ENCODE data around the gene PDSS1.

PDSS1 gene

DNA sequence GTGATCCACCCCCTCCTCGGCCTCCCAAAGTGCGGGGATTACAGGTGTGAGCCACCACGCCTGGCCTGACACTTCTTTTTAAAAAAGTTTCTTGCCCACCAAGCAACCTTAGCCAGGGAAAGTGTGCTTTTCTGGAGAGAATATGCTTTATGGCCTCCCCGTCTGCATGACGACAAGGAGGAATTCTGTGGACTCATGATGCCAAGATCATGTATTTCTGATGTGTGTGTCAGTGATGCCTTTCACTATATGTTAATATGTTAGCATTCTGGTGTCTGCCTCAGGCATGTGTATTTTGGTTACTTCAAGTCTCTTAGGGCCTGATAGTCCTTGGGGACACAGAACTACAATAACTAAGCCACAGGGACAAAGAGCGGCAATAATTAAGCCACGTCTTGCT, 2.1 kb downstream of the PDSS1 start:
- DNase-seq (ENCODE audit: low read depth): no peak

DNA sequence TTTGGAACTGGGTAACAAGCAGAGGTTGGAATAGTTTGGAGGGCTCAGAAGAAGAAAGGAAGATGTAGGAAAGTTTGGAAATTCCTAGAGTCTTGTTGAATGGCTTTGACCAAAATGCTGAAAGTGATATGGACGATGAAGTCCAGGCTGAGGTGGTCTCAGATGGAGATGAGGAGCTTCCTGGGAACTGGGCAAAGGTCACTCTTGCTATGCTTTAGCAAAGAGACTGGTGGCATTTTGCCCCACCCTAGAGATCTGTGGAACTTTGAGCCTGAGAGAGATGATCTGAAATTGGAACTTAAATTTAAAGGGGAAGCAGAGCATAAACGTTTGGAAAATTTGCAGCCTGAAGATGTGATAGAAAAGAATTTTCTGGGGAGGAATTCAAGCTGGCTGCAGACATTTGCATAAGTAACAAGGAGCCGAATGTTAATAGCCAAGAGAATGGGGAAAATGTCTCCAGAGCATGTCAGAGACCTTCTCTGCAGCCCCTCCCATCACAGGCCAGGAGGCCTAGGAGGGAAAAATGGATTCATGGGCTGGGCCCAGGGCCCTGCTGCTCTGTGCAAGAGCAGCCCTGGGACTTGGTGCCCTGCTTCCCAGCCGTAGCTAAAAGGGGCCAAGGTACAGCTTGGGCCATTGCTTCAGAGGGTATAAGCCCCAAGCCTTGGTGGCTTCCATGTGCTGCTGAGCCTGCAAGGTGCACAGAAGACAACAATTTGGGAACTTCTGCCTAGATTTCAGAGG, 3.6 kb downstream of the PDSS1 start:
- DNase-seq (ENCODE audit: low read depth): no peak

DNA sequence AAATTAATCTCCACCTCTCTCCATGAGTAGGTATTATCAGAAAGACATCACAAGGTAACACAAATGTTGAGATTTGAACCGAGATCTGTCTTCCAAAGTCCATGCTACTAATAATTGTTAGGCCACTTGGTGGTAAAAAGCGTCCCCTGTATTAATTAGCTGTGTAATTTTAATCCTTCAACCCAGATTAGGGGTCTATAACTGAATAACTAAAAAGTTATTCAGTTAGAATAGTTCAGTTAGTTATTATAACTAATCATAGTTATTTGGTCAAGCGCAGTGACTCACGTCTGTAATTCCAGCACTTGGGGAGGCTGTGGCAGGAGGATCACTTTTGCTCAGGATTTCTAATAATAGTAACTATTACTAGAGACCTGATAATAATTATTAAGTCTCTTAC, 5.6 kb downstream of the PDSS1 start:
- DNase-seq (ENCODE audit: low read depth): no peak

DNA sequence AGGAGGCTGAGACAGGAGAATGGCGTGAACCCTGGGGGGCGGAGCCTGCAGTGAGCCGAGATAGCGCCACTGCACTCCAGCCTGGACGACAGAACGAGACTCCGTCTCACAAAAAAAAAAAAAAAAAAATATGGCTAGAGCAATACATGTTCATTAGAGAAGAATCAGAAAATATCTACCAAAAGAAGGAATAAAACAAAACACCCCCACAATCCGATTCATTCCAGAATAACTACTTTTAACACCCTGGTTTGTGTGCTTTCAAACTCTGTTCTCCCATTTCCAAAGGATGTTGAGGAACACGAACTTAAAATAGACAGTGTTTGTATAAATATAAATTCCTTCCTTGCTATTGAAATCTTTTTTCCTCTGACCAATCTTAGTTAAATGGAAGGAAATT, 6.5 kb downstream of the PDSS1 start:
- DNase-seq (ENCODE audit: low read depth): no peak

DNA sequence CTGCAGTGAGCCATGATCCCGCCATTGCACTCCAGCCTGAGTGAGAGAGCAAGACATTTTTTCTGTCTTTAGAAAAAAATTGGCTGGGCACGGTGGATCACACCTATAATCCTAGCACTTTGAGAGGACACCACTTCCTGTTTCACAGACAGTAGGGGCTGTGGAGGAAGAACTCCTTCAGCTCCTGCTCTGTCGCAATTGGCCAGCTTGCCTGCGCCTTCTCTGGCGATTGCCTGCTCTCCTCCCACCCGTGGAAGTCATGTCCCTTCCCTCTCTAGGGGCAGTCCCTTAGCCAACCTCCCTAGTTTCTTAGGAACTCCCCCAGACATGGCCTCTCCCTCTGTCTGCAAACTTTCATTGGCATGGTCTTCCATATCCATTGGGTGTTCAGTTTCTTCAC, 8.7 kb downstream of the PDSS1 start:
- no peak for DNase-seq (ENCODE audit: low read depth)

DNA sequence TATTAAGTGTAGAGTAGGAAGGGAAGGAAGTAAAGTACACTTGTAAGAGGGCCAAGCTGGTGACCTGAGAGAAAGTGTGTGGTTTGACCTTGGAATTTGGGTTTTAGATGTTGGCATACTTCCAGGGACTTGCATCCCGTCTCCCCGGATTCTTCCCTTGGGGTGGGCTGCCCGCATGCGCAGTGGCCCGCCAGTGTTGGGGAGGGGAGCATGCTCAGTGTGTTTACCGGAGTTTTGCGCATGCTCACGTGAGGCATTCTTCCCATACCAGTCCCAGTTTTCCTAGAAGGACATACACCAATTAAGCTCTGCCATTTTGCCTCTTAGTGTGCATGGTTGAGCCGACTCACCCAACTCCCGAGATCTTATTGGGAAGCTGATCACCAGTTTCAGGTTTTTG, 9.4 kb downstream of the PDSS1 start:
- no peak for DNase-seq (ENCODE audit: low read depth)

DNA sequence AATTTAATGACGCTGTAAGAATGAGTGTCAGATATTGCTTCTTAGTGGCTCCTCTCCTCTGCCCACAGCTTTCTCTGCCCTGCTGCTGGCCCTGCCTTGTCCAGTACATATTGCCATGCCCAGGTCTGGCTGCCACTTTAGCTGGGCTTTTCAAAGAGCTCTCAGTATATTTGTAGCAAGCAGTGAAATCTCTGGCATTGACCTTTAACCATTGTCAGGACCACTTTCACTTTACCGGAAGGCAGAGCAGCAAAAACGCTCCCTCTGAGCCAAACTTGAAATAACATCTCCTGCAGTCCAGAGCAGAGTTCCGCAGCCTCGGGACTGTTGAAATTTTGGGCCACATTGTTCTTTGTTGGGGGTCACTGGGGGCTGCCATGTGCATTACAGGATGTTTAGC, 13.8 kb downstream of the PDSS1 start:
- no peak for DNase-seq (ENCODE audit: low read depth)

DNA sequence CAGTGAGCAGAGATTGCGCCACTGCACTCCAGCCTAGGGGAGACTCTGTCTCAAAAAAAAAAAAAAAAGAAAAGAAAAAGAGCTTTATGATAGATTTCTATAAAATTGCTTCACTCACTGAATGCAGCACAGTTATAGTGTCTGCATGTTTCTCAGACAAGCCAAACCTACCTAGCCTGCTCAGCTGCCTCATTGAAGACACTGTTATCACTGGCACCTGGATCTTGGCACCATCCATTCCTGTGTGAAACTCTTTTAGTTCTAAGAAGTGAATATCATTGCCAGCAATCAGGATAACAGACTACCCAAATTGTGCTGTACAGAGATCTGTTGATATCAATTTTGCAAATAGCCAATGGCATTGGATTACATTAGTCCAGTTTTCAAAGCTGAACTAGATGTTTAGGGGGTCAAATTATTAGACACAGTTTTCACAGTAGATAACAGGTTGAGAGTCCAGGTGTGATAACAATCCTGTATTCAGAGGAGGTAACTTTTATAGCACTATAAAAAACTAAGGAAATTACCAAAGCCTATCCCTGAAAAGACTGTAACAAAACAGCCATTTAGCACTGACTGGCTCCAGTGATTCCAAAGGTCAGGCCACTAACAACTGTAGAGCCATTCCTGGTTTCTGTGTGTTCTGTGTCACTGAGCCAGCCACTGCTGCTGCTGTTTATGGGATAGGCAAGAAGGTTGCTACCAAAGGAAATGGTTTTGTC, 17.1 kb downstream of the PDSS1 start:
- DNase-seq (ENCODE audit: low read depth): no peak

DNA sequence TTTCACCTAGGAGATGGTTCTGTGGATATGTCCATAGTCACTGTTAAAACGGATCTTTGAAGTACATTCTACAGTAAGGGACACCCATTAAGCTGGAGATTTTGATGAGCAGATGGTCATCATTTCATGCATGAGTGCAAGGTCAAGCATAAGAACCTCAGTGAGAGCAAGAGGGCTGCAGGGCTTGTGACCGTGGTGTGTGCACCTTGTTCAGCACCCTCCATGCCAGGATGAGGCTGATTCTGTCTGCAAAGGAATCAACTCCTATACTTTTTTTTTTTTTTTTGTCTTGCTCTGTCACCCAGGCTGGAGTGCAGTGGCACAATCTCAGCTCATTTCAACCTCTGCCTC, 17.6 kb downstream of the PDSS1 start:
- DNase-seq (ENCODE audit: low read depth): no peak

DNA sequence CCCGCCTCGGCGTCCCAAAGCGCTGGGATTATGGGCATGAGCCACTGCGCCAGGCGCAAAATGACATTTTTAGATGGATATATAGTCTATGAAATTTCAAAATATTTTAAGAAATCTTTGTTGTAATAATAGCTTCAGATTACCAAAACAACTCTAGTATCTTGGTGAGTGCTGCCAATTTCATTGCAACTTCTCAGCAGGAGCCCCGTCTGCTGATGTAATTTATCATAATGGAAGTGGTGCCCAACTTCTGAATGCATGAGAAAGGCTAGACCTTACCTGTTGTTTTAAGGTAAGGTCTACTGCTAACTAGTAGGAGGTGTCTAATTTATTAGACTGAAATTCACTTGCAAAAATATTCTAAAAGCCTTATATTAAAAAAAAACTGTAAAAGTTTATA, 20.0 kb downstream of the PDSS1 start:
- no peak for DNase-seq (ENCODE audit: low read depth)

DNA sequence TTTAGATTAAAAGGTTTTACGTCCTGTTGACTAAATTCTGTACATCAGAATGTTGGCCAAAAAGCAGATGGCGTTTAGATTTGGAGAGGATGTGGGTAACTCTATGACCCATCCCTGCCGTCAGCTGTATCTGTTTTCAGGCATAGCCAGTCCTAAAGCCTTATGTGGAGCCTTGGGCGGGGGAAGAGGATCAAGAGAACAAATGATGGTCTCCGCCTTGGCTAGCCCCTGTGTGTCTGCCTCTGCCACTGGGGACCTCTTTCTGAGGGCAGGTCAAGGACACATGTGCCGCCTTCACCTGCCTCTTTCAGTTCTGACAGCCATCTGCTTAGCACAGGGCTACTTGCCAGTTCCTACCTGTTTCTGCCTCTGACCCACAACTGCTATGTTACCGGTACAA, 24.1 kb downstream of the PDSS1 start:
- DNase-seq (ENCODE audit: low read depth): no peak

DNA sequence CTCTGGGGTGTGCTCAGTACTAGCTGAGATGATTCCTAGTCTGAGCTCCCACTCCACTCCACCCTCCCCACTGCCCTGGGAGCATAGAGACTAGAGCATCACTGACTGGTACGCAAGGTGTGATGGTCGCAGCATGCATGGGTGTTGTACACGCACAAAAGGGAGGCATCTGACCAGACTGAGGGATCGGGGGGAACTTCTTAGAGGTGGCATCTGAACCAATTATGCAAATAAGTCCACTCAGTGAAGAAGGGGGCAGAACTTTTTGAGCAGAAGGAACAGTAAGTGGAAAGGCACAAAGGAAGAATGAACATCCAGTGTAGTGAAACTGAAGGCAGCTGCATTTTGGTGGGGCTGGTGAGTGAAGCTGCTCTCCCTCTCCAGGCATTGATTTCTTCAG, 25.5 kb downstream of the PDSS1 start:
- DNase-seq (ENCODE audit: low read depth): no peak

DNA sequence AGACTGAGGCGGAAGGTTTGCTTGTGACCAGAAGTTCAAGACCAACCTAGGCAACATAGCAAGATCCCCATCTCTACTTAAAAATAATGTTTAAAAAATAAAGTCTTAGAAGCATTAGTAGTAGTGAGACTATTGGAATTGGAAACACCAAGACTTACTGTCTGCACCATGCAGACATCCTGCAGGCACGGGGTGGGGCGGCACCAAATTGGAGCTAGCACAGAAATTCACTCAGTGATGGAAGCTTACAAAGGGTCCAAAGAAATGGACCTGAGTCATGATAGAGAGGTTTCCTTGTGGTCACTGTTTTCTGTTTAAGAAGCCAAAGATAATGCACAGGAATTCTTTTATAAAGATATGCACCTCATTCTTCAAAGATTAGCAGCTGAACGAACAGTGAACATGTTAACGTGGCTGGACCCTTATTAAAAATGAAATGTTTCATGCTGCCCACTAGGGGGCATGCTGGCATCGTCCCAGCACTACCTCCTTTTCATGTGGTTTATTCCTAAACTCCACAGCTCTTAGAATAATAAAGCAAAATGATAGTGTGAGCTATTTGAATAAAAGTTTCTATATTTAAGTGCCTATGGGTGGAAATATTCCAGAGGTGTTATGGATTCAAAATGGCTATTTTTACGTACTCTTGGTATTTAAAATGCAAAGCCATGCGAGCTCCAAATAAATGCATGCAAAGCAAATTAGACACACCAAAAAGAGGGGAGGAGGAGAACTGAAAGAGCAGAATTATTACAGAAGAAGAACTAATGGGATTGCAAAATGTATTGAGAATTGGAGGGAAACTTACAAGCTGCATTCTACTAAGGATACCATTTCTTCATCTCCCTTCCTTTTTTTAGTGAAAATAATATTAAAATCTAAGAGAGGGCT, 28.6 kb downstream of the PDSS1 start:
- no peak for DNase-seq (ENCODE audit: low read depth)

DNA sequence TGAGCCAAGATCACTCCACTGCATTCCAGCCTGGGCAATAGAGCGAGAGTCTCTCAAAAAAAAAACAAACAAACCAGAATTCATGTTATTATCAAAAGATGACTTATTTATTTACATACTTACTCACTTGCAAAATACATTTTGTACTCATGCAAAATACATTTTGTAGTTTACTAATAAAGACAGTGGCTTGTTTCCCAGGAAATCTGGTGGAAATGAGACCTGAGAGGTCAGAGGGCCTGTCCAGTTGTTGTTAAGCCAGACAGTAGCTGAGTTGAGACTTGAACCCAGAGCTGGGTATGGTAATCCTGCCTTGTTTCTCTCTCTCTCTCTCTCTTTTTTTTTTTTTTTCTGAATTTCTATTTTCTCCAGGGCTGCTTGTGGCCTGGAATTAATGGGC, 29.5 kb downstream of the PDSS1 start:
- DNase-seq (ENCODE audit: low read depth): no peak

DNA sequence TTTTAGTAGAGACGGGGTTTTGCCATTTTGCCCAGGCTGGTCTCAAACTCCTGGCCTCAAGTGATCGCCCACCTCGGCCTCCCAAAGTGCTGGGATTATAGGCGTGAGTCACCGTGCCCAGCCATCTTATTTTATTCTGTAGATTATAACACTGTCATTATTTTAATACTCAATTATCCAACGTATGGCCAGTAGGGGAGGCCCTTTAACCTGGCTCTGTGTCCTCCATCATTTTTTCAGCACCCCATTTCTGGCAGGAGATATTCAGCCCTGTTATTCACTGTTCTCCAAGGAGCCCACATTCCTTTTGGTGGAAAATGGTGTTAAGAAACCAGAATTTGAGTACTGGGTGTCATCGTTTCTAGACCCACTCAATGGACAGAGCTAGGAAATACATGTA, 31.5 kb downstream of the PDSS1 start:
- DNase-seq (ENCODE audit: low read depth): no peak

DNA sequence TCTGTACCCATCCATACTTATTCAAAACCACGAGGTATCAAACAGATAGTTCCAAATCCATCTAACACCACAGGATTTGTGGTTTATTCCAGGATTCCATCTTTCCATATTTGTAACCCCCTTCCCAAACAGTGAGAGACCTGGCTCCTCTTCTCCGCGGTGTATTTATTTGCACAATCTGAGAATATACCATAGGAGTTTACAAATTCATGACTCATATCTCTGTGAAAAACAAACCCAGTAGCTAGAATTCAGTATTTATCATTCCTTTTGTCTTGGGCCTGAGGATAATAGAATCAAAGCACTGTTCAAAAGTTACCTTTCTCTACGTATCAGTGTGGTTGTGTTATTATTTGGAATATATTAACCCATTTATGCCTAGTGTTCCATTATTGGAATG, 31.9 kb downstream of the PDSS1 start:
- no peak for DNase-seq (ENCODE audit: low read depth)

DNA sequence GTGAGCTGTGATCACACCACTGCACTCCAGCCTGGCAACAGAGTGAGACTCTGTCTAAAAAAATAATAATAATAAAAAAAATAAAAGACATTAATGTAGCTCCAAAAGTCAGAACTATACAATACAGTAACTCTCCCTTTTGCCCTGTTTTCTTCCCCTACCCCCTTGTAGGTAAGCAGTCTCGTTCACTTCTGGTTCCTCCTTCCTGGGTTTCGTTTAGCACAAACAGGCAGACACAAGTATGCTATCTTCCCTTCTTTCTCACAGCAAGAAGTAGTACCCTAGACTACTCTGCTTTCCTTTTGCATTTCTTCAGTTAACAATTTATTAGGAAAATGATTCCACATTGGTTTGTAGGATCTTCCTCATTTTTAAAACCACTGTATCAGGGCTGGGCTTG, 33.1 kb downstream of the PDSS1 start:
- DNase-seq (ENCODE audit: low read depth): no peak

DNA sequence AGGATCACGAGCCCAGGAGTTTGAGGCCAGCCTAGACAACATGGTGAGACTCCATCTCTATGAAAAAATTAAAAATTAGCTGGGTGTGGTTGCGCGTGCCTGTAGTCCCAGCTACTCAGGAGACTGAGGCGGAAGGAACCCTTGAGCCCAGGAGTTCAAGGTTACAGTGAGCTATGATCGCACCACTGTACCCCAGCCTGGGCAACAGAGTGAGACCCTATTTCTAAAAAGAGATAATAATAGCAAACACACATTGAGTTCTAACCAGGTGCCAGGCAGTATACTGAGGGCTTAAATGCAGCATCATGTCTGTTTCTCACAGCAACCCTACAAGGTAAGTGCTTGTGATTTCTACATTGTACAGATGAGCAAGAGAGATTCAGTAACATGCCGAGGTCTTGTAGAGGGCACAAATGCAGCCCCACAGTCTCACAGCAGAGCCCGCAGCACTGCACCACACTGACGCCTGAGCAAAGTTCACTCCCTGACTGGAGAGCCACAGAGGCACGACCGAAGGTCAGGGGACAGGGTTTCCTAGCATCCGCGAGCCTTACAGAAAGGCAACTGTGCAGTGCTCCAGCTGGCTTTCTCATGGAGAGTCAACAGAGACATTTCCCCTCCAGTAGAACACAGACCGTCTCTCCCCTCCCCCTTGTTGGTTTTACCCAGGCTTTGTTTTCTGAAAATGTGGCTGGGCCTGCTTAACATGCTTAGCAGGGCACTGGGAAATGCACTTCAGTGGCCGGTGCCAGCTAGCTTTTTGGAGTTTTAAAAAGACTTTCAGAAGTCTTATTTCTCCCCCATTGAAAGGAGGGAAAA, 36.5 kb downstream of the PDSS1 start:
- no peak for DNase-seq (ENCODE audit: low read depth)

DNA sequence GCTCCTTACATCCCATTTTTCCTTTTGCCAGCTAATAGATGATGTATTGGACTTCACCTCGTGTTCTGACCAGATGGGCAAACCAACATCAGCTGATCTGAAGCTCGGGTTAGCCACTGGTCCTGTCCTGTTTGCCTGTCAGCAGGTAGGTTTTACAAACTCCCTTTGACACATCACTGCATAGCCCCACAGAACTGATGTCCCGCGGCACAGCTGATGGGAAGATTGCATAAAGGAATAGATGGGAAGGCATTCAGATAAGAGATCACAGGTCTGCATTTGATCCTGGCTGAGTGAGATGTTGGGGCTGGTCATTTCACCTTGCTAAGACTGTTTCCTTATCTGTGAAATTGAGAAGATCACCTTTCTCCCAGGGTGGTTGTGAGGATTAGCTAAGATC, 37.9 kb downstream of the PDSS1 start:
- DNase-seq (ENCODE audit: low read depth): no peak

DNA sequence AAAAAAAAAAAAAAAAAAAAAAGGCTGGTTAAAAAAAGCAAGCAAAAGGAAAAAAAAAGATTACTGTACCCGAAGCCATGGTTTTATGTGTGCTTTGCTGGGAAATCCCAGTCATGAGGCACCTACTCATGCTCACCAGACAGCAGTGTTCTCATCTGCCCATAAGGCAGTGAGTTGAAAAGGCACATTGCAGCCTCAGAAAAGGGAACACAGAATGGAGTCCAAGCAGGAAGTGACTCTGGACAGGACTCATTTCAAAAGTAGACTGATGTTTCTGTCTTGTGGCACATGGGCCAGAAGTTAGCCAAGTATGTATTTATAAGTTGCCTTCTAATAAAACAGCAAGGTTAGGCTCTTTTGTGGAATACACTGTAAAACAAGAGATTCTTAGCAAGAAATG, 40.2 kb downstream of the PDSS1 start:
- no peak for DNase-seq (ENCODE audit: low read depth)

DNA sequence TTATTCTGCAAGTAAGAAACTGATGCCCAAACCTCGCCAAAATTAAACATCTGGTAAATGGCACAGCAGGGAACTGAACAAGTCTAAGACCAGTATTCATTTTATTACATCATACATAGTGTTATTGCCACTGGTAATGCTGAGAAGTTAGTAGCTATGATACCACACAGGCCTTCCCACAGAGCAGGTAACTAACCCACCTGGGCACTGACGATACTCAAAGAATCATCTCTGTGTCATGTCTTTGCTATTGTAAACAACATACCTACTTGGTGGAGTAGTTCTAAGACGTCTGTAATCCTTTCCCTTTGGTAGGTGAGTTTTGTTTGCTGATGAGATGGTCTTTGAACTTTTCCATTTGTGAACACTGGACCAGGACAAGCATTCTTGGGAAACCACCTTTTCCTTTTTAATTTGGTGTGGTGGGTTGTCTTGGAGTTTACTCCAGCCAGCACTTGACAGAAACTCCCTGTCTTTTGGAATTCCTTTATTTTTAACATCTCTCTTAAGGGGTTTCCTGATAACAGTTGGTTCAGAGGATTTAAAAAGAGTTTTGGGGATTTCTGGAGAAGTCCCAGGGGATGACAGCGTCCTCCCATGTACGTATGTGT, 40.9 kb downstream of the PDSS1 start:
- no peak for DNase-seq (ENCODE audit: low read depth)

All from GM04503 (cell line).